GDM1 (cell line): Measurements from ENCODE around the gene PPHLN1.

Source experiments
- DNase-seq: peaks from one replicate; lab custom pipeline; 2025; lab: John Stamatoyannopoulos, UW

Gene PPHLN1

GRCh38 chr12:42325653-42326474, at the start of gene PPHLN1, which contains the start of gene ZCRB1:
Gene PPHLN1, plus strand, starts transcription at chr12:42326167. Its CDS starts 9,736 bp downstream, at chr12:42335903.
Gene ZCRB1, minus strand, starts transcription at chr12:42326094. Its CDS starts 1,992 bp downstream, at chr12:42324102.
- peak; percentile 71 for DNase-seq

- DNase-seq = no peak
Measured at GRCh38 chr12:42277396-42278127, 48.4 kb upstream of the PPHLN1 start.

GRCh38 chr12:42278128-42278510, 47.8 kb upstream of the PPHLN1 start:
- no peak for DNase-seq

- no peak for DNase-seq
Measured at GRCh38 chr12:42281278-42281677, 44.7 kb upstream of the PPHLN1 start.

- no peak for DNase-seq
Measured at GRCh38 chr12:42281844-42282243, 44.1 kb upstream of the PPHLN1 start.

- DNase-seq = no peak
Measured at GRCh38 chr12:42282294-42282693, 43.7 kb upstream of the PPHLN1 start.

GRCh38 chr12:42283739-42284138, 42.2 kb upstream of the PPHLN1 start:
- DNase-seq = no peak

- peak; percentile 6 for DNase-seq
Measured at GRCh38 chr12:42284157-42284556, 41.8 kb upstream of the PPHLN1 start.

GRCh38 chr12:42284876-42285275, 41.1 kb upstream of the PPHLN1 start:
- DNase-seq = no peak

- DNase-seq = no peak
Measured at GRCh38 chr12:42285431-42285830, 40.5 kb upstream of the PPHLN1 start.

- no peak for DNase-seq
Measured at GRCh38 chr12:42286741-42287140, 39.2 kb upstream of the PPHLN1 start.

GRCh38 chr12:42288544-42288943, 37.4 kb upstream of the PPHLN1 start:
- DNase-seq = no peak

- DNase-seq = no peak
Measured at GRCh38 chr12:42291680-42292079, 34.3 kb upstream of the PPHLN1 start.

GRCh38 chr12:42296503-42297109, 29.4 kb upstream of the PPHLN1 start:
- no peak for DNase-seq

GRCh38 chr12:42298887-42299286, 27.1 kb upstream of the PPHLN1 start:
- DNase-seq = no peak

- DNase-seq = no peak
Measured at GRCh38 chr12:42299392-42300308, 26.3 kb upstream of the PPHLN1 start.

- no peak for DNase-seq
Measured at GRCh38 chr12:42306297-42306696, 19.7 kb upstream of the PPHLN1 start.

- DNase-seq = no peak
Measured at GRCh38 chr12:42308390-42308789, 17.6 kb upstream of the PPHLN1 start.

GRCh38 chr12:42309996-42310395, 16.0 kb upstream of the PPHLN1 start:
- no peak for DNase-seq

- DNase-seq = no peak
Measured at GRCh38 chr12:42315108-42315507, 10.9 kb upstream of the PPHLN1 start.

- DNase-seq = no peak
Measured at GRCh38 chr12:42320796-42321195, 5.2 kb upstream of the PPHLN1 start.

- DNase-seq = no peak
Measured at GRCh38 chr12:42322567-42322966, 3.4 kb upstream of the PPHLN1 start.
